ENCODE results near the gene BCAS4.
"Not testable (repeated sequence)": the region's sequence is repeated elsewhere in the genome, so short reads cannot be mapped to it uniquely, and the experiment has no call there.

BCAS4 gene

GRCh38 chr20:50762045-50762422 is 32.8 kb upstream of the BCAS4 start:
- H3K79me1 ChIP-seq (ENCODE audit: low read depth, low read length), result no peaks in the 10 kb centered on the region

DNA sequence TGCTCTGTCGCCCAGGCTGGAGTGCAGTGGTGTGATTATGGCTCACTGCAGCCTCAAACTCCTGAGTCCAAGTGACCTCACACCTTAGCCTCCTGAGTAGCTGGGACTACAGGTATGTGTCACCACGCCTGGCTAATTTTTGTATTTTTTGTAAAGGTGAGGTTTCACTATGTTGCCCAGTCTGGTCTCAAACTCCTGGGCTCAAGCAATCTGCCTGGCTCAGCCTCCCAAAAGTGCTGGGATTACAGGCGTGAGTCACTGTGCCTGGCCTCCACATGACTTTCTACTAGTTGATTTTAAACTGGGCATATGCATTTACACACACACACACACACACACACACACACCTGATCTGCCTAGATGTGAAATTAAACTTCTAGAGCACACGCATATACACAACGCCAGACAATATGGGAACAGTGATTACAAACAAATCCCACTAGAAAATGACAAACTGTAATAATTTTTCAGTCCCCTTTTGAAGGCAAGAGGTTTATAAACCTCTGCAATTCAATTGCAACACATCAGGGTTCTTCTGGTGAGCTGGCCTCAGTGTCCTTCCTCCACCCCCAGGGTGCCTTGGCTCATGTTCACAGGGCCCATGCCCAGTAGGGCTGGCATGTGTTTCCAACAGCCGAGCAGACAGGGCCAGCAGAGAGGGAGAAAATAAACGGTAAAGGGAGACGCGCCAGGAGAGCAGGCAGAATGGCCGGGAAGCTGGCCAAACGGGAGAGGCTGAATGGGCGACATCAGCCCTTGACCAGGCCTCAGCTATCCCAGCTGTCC is 32.2 kb upstream of the BCAS4 start:
- WGBS, 2 donors (ENCODE audit: extremely low coverage in 2 of 2, insufficient read length in 2 of 2, insufficient replicate concordance in 1 of 2), result no CpG with 5 or more reads among the region's 12 CpGs

More at GRCh38 chr20:50762045-50762422, 32.8 kb upstream of the BCAS4 start:
- Histone ChIP-seq H4K91ac (ENCODE audit: low read depth, low read length, poor library complexity) (no peak overlapping the region), H3K36me3 (replicated peaks in 1 of 2; ENCODE audit: control insufficient read depth in 2 of 2, insufficient read depth in 2 of 2, low read length in 2 of 2) (no peaks in the 10 kb centered on the region), H3K9ac (ENCODE audit: low read depth, low read length, poor library complexity) (no peak overlapping the region), H3K4me3 (ENCODE audit: low read length in 2 of 2) (no peak overlapping the region), H3K4me1 (ENCODE audit: control insufficient read depth in 2 of 2, insufficient read depth in 1 of 2, low read depth in 1 of 2, low read length in 2 of 2) (peaks cover 9% of the 10 kb centered on the region in 2 donors), H3K4ac (ENCODE audit: low read length) (no peak overlapping the region), H3K27ac (replicated peaks; ENCODE audit: low read length) (no peak overlapping the region), H2BK12ac (ENCODE audit: low read length) (no peak overlapping the region), H3K27me3 (ENCODE audit: control insufficient read depth in 3 of 3, insufficient read depth in 3 of 3, low read depth in 1 of 3, low read length in 3 of 3) (no peaks in the 10 kb centered on the region), H2AFZ (ENCODE audit: low read length) (no peak overlapping the region), H3K4me2 (ENCODE audit: insufficient read depth, low read length, poor library complexity, severe bottlenecking) (no peak overlapping the region), H2BK120ac (ENCODE audit: low read depth, low read length) (no peak overlapping the region), H2BK5ac (ENCODE audit: low read length) (no peak overlapping the region), H3K23ac (ENCODE audit: low read depth, low read length, poor library complexity) (no peak overlapping the region), H2AK5ac (ENCODE audit: low read depth, low read length) (no peak overlapping the region), H2BK15ac (ENCODE audit: low read length) (no peak overlapping the region), H3K9me3 (replicated peaks in 1 of 2; ENCODE audit: control insufficient read depth in 2 of 2, insufficient read depth in 1 of 2, low read depth in 1 of 2, low read length in 2 of 2) (no peaks in the 10 kb centered on the region), H3K18ac (ENCODE audit: low read length) (no peak overlapping the region), H4K8ac (ENCODE audit: low read depth, low read length) (no peak overlapping the region), H3K14ac (ENCODE audit: low read length) (no peak overlapping the region)
- no peak for DNase-seq (ENCODE audit: low spot score)
- WGBS, 2 donors (ENCODE audit: extremely low coverage in 2 of 2, insufficient read length in 2 of 2, insufficient replicate concordance in 1 of 2), result no CpG with 5 or more reads among the region's 6 CpGs

DNA sequence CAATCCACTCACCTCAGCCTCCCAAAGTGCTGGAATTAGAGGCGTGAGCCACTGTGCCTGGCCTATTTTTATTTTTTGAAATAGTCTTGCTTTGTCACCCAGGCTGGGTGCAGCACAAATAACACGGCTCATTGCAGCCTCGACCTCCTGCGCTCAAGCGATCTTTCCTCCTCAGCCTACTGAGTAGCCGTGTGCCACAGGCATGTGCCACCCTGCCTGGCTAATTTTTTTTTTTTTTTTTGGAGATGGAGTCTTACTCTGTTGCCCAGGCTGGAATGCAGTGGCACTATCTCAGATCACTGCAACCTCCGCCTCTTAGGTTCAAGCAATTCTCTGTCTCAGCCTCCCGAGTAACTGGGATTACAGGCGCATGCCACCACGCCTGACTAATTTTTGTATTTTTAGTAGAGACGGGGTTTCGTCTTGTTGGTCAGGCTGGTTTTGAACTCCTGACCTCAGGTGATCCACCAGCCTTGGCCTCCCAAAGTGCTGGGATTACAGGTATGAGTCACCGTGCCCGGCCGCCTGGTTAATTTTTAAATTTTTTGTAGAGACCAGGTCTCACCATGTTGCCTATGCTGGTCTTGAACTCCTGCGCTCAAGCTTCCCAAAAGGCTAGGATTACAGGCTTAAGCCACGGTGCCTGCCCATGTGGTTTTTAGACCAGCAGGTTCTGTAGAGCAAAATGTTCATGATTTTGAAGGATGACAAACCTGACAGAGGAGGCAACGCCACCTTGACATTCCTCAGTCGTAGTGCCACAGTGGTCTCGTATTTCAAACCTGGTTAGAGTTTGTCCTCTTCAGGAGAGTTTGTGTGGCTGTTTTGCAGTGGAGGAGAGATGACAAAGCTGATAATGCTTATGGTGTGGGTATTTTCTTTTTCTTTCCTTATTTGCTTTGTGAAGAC is 31.1 kb upstream of the BCAS4 start:
- not testable (repeated sequence) for H4K8ac ChIP-seq (ENCODE audit: low read depth, low read length); H3K18ac ChIP-seq (ENCODE audit: low read length); H3K27me3 ChIP-seq (ENCODE audit: control insufficient read depth in 3 of 3, insufficient read depth in 3 of 3, low read depth in 1 of 3, low read length in 3 of 3); H3K36me3 ChIP-seq (replicated peaks in 1 of 2; ENCODE audit: control insufficient read depth in 2 of 2, insufficient read depth in 2 of 2, low read length in 2 of 2); H3K4me3 ChIP-seq (ENCODE audit: low read length in 2 of 2); H3K4ac ChIP-seq (ENCODE audit: low read length); H3K23ac ChIP-seq (ENCODE audit: low read depth, low read length, poor library complexity); H4K91ac ChIP-seq (ENCODE audit: low read depth, low read length, poor library complexity); H2BK120ac ChIP-seq (ENCODE audit: low read depth, low read length); H2AFZ ChIP-seq (ENCODE audit: low read length); H3K79me1 ChIP-seq (ENCODE audit: low read depth, low read length); H3K9ac ChIP-seq (ENCODE audit: low read depth, low read length, poor library complexity); H2AK5ac ChIP-seq (ENCODE audit: low read depth, low read length); H3K4me2 ChIP-seq (ENCODE audit: insufficient read depth, low read length, poor library complexity, severe bottlenecking); H3K14ac ChIP-seq (ENCODE audit: low read length); H3K27ac ChIP-seq (replicated peaks; ENCODE audit: low read length); H3K9me3 ChIP-seq (replicated peaks in 1 of 2; ENCODE audit: control insufficient read depth in 2 of 2, insufficient read depth in 1 of 2, low read depth in 1 of 2, low read length in 2 of 2); H2BK5ac ChIP-seq (ENCODE audit: low read length); H2BK12ac ChIP-seq (ENCODE audit: low read length); DNase-seq (ENCODE audit: low spot score); H2BK15ac ChIP-seq (ENCODE audit: low read length)
- WGBS, 2 donors (ENCODE audit: extremely low coverage in 2 of 2, insufficient read length in 2 of 2, insufficient replicate concordance in 1 of 2), result no CpG with 5 or more reads among the region's 20 CpGs
- peaks cover 10 to 11% of the 10 kb centered on the region in 2 donors for H3K4me1 ChIP-seq (ENCODE audit: control insufficient read depth in 2 of 2, insufficient read depth in 1 of 2, low read depth in 1 of 2, low read length in 2 of 2)

More for the DNA sequence above, 32.2 kb upstream of the BCAS4 start:
- Histone ChIP-seq H2BK12ac (ENCODE audit: low read length) (no peak overlapping the region), H3K4me1 (ENCODE audit: control insufficient read depth in 2 of 2, insufficient read depth in 1 of 2, low read depth in 1 of 2, low read length in 2 of 2) (peaks cover 9 to 10% of the 10 kb centered on the region in 2 donors), H3K27ac (replicated peaks; ENCODE audit: low read length) (no peak overlapping the region), H3K36me3 (replicated peaks in 1 of 2; ENCODE audit: control insufficient read depth in 2 of 2, insufficient read depth in 2 of 2, low read length in 2 of 2) (no peaks in the 10 kb centered on the region), H4K91ac (ENCODE audit: low read depth, low read length, poor library complexity) (no peak overlapping the region), H2BK120ac (ENCODE audit: low read depth, low read length) (no peak overlapping the region), H2AFZ (ENCODE audit: low read length) (no peak overlapping the region), H3K79me1 (ENCODE audit: low read depth, low read length) (no peaks in the 10 kb centered on the region), H3K4ac (ENCODE audit: low read length) (no peak overlapping the region), H3K4me2 (ENCODE audit: insufficient read depth, low read length, poor library complexity, severe bottlenecking) (no peak overlapping the region), H3K14ac (ENCODE audit: low read length) (no peak overlapping the region), H2BK5ac (ENCODE audit: low read length) (no peak overlapping the region), H3K9ac (ENCODE audit: low read depth, low read length, poor library complexity) (no peak overlapping the region), H4K8ac (ENCODE audit: low read depth, low read length) (no peak overlapping the region), H2AK5ac (ENCODE audit: low read depth, low read length) (no peak overlapping the region), H3K27me3 (ENCODE audit: control insufficient read depth in 3 of 3, insufficient read depth in 3 of 3, low read depth in 1 of 3, low read length in 3 of 3) (no peaks in the 10 kb centered on the region), H2BK15ac (ENCODE audit: low read length) (no peak overlapping the region), H3K4me3 (ENCODE audit: low read length in 2 of 2) (no peak overlapping the region), H3K23ac (ENCODE audit: low read depth, low read length, poor library complexity) (peak overlapping the region; percentile 68), H3K9me3 (replicated peaks in 1 of 2; ENCODE audit: control insufficient read depth in 2 of 2, insufficient read depth in 1 of 2, low read depth in 1 of 2, low read length in 2 of 2) (no peaks in the 10 kb centered on the region), H3K18ac (ENCODE audit: low read length) (peak overlapping the region; percentile 87)
- DNase-seq (ENCODE audit: low spot score), result no peak

- H3K18ac ChIP-seq (ENCODE audit: low read length); H2AFZ ChIP-seq (ENCODE audit: low read length); H3K23ac ChIP-seq (ENCODE audit: low read depth, low read length, poor library complexity); H3K4me2 ChIP-seq (ENCODE audit: insufficient read depth, low read length, poor library complexity, severe bottlenecking); H4K8ac ChIP-seq (ENCODE audit: low read depth, low read length); H3K79me1 ChIP-seq (ENCODE audit: low read depth, low read length); H3K9me3 ChIP-seq (replicated peaks in 1 of 2; ENCODE audit: control insufficient read depth in 2 of 2, insufficient read depth in 1 of 2, low read depth in 1 of 2, low read length in 2 of 2); H2AK5ac ChIP-seq (ENCODE audit: low read depth, low read length); H3K4ac ChIP-seq (ENCODE audit: low read length); H3K27ac ChIP-seq (replicated peaks; ENCODE audit: low read length); H3K27me3 ChIP-seq (ENCODE audit: control insufficient read depth in 3 of 3, insufficient read depth in 3 of 3, low read depth in 1 of 3, low read length in 3 of 3); H2BK120ac ChIP-seq (ENCODE audit: low read depth, low read length); H2BK15ac ChIP-seq (ENCODE audit: low read length); H4K91ac ChIP-seq (ENCODE audit: low read depth, low read length, poor library complexity); H3K9ac ChIP-seq (ENCODE audit: low read depth, low read length, poor library complexity); DNase-seq (ENCODE audit: low spot score); H3K14ac ChIP-seq (ENCODE audit: low read length); H3K36me3 ChIP-seq (replicated peaks in 1 of 2; ENCODE audit: control insufficient read depth in 2 of 2, insufficient read depth in 2 of 2, low read length in 2 of 2); H2BK5ac ChIP-seq (ENCODE audit: low read length); H3K4me3 ChIP-seq (ENCODE audit: low read length in 2 of 2); H2BK12ac ChIP-seq (ENCODE audit: low read length): not testable (repeated sequence)
- no CpG with 5 or more reads among the region's 10 CpGs for WGBS, 2 donors (ENCODE audit: extremely low coverage in 2 of 2, insufficient read length in 2 of 2, insufficient replicate concordance in 1 of 2)
- H3K4me1 ChIP-seq (ENCODE audit: control insufficient read depth in 2 of 2, insufficient read depth in 1 of 2, low read depth in 1 of 2, low read length in 2 of 2), result peaks cover 10 to 11% of the 10 kb centered on the region in 2 donors
Measured at GRCh38 chr20:50765251-50765650, 29.6 kb upstream of the BCAS4 start.

All from neuronal stem cell (in vitro differentiated cells).